Activated T-cell treated with anti-CD3 and anti-CD28 coated beads, Interleukin-2, amount 50 U/mL, for 48 hours (primary cell): Measurements from ENCODE around the gene HIC2.
"Not testable (repeated sequence)": the region's sequence is repeated elsewhere in the genome, so short reads cannot be mapped to it uniquely, and the experiment has no call there.

Experiments
- DNase-seq, 2 experiments: peaks; one replicate each; pipeline ENCODE4 v3.0.0-alpha.2; 2020

The HIC2 gene

DNA sequence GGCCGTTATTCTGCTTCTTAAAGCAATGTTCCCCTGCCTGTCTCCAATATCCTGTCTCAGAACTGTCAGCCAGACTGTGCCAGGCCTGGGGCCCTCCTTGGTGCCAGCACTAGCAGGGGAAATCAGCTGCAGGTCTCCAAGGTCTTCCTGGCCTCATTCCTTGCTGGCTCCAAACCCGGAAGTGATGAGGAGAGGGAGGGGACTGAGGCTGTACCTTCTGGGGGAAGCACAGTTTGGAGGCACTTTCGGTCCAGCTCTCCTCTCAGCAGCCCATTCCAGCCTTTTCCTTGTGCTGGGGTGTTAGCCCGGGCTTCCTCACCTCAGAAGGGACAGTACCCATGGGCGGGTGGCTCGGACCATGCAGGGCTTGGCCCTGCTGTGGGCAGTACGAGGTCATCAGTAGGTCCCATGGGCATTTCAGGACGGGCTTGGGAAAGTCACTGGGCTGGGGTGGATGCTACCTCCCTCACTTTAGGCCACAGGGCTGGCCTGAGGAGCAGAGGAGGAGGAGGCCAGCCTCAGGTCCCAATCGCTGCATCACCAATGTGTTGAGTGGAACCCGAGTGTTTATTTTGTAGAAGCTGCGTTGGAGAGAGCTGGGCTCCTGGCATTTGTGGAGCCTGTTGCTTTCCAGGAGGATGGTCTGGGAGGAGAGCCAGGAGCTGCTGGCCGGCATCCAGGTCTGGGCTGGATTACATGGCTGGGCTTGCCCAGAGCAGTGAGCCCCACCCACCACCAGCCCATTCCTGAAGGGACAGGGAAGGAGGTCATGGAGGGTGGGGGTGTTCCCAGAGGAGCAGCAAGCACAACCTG is 19.0 kb downstream of the HIC2 start:
- peak in 1 of 2 experiments; percentile 7 for DNase-seq

DNA sequence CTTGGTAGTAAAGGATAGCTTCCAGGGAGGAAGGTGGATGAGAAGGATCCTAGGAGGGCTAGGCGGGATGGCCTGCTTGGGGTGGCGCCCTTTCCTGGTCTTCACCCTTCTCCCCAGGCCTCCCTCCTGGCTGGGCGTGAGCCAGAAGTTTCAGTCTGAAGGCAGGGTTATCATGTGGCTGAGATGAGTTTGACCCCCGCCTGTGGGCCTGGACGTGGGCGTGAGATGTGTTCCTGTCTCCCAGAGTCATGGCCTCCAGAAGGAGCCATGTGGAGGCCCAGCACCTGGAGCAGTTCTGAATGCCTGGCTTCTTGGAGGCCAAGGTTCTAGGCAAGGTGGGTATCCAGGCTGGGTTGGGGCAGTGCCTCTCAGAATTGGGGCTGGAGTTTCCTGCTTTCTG is 20.8 kb downstream of the HIC2 start:
- peak in 1 of 2 experiments; percentile 7 for DNase-seq

- not testable (repeated sequence) for DNase-seq
Measured at GRCh38 chr22:21440018-21440636, 23.0 kb downstream of the HIC2 start.

- DNase-seq = not testable (repeated sequence)
Measured at GRCh38 chr22:21440676-21441075, 23.5 kb downstream of the HIC2 start.

DNA sequence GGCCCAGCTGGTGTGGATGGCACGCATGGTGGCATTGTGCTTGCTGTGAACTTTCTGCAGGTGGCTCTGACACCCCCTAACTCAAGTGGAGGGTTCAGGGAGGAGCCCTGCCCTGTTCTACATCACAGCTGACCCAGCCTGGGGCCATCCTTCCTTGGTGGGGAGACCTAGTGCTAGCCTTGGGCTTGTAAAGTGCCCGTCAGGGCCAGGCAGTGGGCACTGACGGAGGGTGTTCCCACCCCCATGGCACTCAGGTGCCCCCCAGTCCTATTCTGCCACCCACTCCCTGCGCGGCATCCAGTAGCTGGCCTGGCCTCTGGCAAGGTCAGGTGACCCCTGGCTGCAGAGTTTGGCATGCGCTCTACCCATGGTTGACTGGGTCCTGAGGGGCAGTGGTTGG is 24.0 kb downstream of the HIC2 start:
- DNase-seq = peak in 1 of 2 experiments; percentile 7

- not testable (repeated sequence) for DNase-seq
Measured at GRCh38 chr22:21442123-21442522, 25.0 kb downstream of the HIC2 start.

GRCh38 chr22:21442646-21443045 is 25.5 kb downstream of the HIC2 start:
- not testable (repeated sequence) for DNase-seq

DNA sequence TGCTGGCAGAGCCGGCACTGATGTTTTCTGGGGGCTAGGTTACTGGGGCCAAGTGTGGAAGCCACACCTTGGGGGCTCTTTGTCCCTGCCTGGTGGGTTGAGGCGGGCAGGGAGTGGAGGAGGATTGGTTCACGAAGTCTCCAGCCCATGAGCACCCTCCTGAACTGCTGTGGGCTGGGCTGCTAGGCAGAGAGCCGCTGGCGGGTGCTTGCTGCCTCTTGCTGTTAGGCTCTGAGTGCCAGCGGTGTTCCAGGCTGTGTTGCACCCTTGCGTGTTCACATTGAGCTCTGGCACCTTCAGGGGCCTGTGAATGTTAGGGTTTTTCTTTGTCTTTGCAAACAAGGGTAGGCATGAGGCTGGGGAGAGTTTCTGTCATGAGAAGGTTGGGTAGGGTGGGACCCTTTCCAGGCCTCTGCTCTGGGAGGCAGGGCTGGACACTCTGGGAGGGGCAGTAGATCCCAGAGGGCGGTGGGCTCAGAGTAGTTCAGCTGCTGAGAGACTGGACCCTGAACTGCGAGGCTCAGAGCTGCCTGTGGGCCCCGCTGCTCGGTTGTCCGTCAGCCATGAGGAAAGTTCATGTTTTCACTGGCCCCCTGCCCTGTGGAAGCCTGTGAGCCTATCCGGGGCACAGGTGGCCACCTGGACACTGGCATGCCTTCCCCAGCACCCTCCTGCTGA is 26.0 kb downstream of the HIC2 start:
- DNase-seq = peak; percentile 2 to 11

DNA sequence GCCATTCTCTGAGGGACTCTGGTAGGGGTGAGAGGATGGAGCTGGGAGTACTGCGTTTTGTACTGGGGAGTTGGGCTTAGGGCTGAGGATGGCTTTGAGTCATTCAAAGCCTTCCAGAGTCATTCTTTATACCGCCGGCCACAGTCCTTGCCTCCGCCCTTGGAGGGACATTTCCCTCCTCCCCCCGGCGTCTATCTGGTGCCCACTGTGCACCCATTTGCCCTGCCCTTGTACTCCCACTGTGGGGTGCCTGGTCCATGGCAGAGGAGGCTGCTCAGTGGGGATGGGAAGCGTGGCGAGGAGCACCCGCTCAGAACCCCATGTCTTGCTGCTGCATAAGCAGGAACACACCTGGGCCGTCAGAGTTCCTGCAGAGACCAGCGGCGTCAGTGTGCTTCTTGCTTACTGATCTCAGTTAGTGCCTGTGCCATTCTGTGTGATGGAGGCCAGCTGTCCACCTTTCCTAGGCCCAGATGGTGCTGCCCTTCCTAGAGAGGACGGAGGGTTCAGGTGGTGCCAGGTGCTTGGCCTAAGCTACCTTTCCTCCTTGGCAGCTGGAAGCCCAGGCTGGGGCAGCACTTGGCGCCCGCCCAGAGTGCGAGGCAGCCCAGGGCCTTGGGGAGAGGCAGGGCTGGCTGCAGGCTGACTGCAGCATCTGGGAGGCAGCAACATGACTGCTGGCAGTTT is 26.7 kb downstream of the HIC2 start:
- DNase-seq = peak; percentile 11 to 13

DNA sequence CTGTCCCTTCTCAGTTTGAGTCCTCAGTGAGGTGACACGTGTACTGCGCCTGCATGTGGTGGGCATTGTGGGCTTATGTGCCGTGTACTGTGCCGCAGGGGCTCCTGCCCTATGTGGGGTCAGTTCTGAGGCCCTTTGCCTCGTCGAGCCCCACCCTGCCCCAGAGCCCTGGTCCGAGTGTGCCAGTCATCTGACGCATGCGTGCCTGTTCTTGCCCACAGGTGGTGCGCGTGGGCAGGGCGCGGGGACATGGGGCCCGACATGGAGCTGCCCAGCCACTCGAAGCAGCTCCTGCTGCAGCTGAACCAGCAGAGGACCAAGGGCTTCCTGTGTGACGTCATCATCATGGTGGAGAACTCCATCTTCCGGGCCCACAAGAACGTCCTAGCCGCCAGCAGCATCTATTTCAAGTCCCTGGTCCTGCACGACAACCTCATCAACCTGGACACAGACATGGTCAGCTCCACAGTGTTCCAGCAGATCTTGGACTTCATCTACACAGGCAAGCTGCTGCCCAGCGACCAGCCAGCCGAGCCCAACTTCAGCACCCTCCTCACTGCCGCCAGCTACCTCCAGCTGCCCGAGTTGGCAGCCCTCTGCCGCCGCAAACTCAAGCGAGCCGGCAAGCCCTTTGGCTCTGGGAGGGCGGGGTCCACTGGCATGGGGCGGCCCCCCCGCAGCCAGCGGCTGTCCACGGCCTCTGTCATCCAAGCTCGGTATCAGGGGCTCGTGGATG is 27.7 kb downstream of the HIC2 start:
- DNase-seq = peak; percentile 9 to 14

- DNase-seq = peak in 1 of 2 experiments; percentile 7
Measured at GRCh38 chr22:21445437-21446127, 28.4 kb downstream of the HIC2 start.

GRCh38 chr22:21446128-21446826 is 29.1 kb downstream of the HIC2 start:
- peak; percentile 14 to 16 for DNase-seq

GRCh38 chr22:21446827-21447690 is 29.9 kb downstream of the HIC2 start:
- peak; percentile 4 to 7 for DNase-seq

DNA sequence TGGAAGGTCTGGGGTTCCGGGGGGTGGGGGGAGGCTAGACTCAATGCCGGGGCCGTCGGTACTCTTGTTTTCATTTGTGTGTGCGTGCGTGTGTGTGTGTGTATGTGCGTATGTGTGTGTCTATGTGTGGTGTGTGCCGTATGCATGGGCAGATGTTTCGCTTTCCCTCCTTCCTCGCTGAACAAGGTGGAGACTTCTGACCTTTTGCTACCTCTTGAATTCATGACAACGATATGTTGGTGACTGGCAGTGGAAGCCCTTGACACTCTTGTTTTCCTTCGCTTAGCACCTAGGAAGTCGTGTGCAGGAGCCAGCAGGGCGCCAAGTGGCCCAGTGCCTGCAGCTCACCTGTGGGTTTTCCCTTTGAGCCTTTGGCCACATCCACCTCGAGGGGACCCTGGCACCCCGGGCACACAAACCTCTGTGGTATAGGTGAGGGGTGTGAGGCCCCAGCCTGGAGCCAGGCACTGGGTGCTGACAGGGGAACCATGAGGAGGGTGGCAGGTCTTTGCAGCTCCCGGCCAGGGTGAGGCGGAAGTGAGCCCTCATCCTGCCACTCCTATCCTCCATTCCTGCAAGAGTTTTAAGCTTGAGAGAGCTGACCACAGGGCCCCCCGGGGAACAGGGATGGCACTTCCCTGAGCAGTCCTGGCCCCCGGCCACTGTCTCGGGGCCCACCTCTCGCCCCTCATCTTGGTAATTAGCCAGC is 30.7 kb downstream of the HIC2 start:
- DNase-seq = peak; percentile 22 to 28

DNA sequence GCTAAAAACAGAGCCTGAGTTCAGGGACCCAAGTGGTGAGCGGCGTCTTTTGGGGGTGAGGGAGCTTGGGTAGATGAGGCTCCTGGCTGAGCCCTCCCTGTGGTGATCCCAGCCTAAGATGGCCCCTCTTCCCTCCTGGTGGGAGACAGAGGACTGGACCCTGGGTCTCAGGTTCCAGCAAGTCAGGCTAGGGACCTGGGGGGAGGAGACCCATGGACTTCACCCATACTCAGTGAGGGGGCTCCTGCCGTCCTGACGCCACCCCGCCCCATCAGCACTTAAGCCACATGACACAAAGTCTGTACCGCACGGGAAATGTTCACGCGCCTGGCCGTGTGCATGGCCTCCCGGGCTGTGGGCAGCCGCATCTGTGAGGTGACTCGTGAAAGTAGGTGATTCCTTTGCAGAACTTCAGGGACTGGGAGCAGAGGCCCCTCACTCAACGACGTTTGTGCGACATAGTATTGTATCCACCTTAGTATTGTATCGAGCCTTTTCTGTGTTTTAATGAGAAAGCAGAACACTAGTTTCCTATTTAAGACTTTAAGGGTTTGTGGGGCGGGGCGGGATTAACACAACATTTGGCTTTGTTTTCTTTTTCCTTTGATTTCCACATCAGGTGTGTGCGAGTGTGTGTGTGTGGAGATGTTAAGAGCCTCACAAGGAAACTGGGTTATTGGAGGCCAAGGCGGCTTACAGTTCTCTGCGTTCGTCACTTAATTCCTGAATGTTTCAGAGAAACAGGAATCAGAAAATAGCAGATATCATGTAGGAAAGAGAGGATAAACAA is 31.7 kb downstream of the HIC2 start:
- DNase-seq = peak; percentile 7 to 14

DNA sequence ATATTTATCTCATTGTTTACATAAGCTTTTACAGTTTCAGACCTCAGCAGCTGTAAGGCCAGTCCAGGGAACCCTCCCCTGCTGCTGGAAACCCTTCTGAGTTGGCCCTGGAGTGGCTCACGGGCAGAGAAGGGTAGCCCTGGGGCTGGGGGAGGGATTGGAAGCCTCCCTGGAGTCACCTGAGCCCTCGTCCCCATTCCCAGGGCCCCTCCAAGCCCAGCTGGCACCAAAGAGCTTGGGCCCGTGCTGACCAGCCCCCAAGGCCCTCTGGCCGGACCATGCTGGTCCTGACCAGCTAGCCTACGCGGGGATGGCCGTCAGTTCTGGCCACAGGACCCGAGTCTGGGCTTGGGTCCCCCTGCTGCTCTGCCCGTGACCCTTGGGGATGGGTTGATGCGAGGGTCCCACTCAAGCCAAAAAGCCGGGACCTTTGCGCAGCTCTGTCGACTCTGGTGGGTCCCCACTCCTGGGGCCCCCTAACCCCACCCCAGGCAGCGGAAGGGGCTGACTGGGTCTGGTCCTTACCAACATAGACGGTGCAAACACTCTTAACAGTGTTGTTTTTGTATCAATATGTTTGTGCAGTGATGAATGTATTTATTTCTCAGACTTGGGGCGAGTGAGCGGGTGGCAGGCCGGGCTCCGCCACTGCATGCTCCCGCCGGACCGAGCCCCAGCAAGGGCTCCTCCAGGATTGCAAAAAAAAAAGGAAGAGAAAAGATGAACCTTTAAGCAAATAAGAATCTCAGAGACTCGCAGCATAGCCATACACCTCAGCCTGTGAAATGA is 32.6 kb downstream of the HIC2 start:
- peak; percentile 7 to 11 for DNase-seq

- DNase-seq = peak; percentile 9 to 12
Measured at GRCh38 chr22:21450320-21450831, 33.2 kb downstream of the HIC2 start.
